Right lung (tissue), 5 donors: Measurements from ENCODE around the gene CAP2. TPM values are rescaled to one million over a fixed set of nuclear protein-coding genes. Genes with fewer than 3 reads are reported as not detected.

Source experiments
- DNase-seq, 2 donors: peaks; one replicate each; pipeline ENCODE4 v3.0.0-alpha.2; 2013
- polyA plus RNA-seq, 5 donors: library from polyadenylated mRNA; unstranded; fragments of 120-200 nt; gene quantifications; one replicate each; pipeline versions ENCODE4 v1.2.1 to v1.2.3, GENCODE V29; 2013; ENCODE audit warnings: inconsistent platforms in 1 of 5, low replicate concordance in 1 of 5; ENCODE audit not compliant: insufficient read length in 5 of 5, insufficient read depth in 1 of 5

The CAP2 gene
- polyA plus RNA-seq, 5 donors = 9.0 to 12.7 (median 9.8) TPM

DNA sequence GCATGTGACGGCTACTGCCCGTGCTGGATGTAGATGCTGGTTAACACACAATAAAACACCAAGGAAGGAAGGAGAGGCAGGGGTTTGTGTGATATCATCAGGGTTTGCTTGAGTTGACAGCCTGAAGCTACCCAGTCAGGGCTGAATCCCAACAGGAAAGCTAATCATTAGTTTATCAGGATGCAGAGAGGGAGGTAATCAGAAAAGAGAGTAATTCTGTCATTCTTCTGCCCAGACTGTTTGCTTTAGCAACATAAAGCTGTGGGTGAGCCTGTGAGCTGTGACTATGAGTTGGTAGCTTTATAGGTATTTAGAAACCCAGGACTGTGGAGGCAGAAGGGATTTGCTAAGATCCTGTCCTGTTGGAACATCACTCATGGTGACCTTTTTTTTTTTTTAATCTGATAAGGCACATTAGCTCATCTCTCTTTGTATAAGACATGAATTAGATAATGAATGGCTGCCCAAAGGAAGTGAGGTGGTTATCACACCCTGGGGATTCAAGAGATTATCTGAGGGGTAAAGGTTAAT is 79.3 kb downstream of the CAP2 start:
- no peak for DNase-seq

DNA sequence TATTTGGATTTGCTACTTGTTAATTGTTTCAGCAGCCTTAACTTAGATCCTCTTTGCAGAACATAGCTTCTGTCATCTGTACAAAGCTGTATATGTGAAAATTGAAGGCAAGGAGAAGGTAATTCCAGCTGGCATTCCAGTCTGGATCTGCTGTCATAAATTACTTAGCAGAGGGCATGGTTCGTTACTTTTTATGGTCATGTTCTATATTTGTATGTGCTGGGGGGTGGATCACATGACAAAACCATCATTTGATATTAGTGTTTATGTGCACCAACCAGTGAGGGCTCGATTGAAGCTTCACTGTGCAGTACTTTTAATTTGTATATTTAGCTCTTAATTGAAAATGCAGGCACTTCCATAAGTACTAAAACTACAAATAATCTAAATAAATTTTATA is 80.2 kb downstream of the CAP2 start:
- no peak for DNase-seq

DNA sequence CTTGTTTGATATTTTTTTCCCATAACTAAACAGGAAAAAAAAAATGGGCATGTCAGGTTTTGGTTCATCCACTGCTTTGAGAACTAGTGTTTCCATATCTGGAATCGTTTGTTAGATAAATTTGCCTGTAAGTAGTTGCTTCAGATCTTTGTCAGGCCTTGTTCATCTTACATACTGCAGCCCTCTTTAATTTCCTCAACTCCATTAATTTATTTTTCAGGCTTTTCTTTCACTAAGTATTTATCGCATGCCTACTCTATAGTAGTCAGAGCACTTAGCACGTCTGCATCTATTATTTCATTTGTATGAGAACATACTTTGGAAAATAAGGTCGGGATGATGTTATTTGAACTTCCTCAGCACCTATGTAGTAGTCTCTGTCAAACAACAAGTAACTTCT is 80.9 kb downstream of the CAP2 start:
- DNase-seq = no peak

DNA sequence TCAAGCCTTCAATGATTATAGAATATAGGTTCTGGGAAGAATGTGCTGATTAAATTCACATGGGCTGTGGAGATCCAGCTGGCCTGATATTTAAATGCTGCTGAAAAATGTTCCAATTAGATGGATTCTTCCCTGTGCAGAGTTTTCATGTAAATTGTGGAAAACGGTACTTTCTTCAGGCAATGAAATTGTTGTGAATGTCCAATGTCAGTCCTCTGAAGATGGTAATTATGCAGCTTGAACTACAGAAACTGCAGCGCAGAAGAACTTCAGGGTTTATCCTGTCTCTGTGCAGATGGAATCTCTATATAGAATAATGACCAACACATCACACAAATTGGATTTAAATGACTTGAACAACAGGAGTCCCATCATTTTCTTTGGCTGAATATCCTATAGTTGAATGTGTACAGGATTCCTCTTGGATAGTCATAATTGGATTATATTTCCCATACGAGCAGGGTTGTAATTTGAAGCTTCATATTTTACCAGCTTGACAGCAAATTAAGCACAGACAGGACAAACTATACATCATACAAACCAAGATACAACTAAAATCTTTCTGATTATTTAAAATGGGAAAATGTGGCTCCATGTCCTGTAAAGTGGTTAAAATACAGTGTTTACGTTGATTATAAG is 82.3 kb downstream of the CAP2 start:
- no peak for DNase-seq

- no peak for DNase-seq
These were observed 83.1 kb downstream of the CAP2 start for GRCh38 chr6:17476511-17476910.

- no peak for DNase-seq
These were observed 84.0 kb downstream of the CAP2 start for GRCh38 chr6:17477356-17477755.

GRCh38 chr6:17478223-17478907 is 85.0 kb downstream of the CAP2 start:
- no peak for DNase-seq

- no peak for DNase-seq
These were observed 85.6 kb downstream of the CAP2 start for GRCh38 chr6:17478946-17479345.

GRCh38 chr6:17480476-17480875 is 87.1 kb downstream of the CAP2 start:
- no peak for DNase-seq

DNA sequence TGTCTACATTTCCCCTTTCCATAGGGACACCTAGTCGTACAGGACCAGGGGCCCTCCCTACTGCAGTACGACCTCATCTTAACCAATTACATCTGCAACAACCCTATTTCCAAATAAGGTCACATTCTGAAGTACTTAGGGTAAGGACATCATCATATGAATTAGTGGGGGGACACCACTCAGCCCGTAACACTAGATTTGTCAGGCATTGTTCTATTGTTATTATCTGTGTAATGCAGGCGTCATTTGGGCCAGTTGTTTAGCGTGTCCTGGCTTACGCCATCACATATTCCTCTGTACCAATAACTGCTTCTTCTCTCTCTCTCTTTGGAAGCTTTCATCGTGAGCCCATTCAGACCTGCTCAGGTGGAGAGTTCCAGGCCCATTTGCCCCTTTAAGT is 89.3 kb downstream of the CAP2 start:
- DNase-seq = no peak

DNA sequence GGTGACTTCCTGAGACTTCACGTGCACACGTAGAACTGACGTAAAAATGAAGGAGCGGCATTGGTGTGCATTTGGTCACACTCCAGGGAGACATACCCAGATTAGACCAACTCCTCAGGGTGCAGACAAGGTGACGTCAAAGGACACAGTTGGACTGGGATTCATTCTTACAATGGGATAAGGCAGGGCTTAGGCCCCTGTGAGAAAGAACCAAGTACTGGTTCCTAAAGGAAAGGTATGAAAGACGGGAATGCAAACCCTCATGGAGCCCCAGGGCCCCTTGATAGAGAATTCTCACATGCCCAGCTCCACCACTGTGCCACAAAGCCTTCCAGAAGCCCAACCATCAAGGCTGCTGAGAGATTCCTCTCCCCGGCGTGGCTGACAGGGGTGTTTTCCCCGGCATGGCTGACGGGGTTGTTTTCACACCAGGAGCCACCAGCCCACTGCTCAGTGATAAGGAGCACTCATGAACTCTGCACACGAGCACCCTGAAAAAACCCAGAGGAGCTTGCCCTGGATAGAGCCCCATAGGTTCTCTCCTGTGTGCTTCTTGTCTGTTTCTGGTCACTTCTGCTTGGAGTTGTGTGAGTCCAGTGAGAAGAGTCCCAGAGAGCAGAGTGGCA is 90.1 kb downstream of the CAP2 start:
- no peak for DNase-seq

GRCh38 chr6:17484201-17484849 is 90.9 kb downstream of the CAP2 start:
- DNase-seq = no peak

DNA sequence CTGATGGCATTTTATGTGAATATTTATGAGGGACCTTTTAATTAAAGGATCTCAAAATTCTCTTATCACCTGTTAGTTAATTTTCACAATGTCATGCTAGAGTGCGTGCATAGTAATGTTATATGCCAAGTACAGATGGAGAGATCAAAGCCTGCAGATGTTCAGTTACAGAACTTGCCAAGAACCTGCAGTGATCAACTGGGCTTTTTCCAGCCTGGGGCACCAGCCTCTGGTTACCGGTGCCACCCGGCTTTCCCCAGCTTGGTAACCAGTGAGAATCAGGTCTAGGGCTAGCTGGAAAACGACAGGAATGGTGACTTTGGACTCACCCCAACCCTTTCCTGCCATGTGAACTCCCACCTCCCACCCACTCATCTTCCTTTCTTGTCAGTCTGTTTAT is 91.8 kb downstream of the CAP2 start:
- no peak for DNase-seq

- no peak for DNase-seq
These were observed 92.6 kb downstream of the CAP2 start for GRCh38 chr6:17485946-17486345.

- no peak for DNase-seq
These were observed 93.3 kb downstream of the CAP2 start for GRCh38 chr6:17486680-17487079.

- DNase-seq = no peak
These were observed 97.3 kb downstream of the CAP2 start for GRCh38 chr6:17490724-17491123.

DNA sequence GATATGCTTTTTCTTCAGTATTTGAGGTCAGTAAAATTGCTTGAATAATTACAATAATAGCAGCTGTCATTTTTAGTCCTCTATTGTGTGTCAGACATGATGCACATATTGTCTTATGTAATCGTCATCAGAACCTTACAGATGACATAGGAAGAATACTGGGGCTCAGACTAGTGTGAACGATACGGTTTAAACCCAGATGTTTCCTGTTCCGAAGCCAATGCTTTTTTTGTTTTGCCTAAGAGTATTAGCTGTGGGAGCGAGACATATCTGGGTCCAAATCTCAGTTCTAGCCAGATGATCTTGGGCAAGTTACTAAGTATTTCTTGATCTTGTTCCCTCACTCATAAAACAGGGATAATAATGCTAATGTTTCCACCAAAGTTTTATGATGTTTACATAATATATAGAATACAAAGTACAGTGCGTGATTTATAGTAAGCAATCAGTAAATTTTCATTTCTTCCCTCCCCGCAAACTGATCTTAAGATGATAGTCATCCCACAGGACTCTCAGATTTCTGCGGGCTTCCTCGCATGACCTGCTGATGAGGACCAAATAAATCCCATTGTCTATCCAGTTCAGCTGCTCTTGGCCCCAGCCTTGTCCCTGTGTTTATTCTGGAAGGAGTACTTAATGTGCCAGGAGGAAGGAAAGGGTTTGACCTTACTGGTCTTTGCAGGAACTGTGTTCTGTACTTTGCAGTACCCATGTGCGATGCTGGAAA is 98.2 kb downstream of the CAP2 start:
- no peak for DNase-seq

- no peak for DNase-seq
These were observed 99.0 kb downstream of the CAP2 start for GRCh38 chr6:17492350-17492749.

- DNase-seq = no peak
These were observed 99.9 kb downstream of the CAP2 start for GRCh38 chr6:17493286-17493685.

- DNase-seq = no peak
These were observed 100.8 kb downstream of the CAP2 start for GRCh38 chr6:17494177-17494576.

DNA sequence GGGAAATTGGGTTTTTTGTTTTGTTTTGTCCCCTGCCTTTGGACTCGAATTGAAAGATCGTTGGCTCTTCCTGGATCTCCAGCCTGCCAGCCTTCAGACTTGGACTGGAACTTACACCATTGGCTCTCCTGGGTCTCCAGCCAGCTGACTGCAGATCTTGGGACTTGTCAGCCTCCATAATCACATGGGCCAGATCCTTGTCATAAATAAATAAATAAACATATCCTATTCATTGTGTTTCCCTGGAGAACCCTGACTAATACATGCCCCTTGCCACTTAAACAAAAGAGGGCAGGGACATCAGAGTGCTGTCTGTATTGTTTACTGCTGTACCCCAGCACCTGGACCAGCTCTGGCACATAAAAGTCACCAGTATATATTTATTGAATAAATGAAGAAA is 101.5 kb downstream of the CAP2 start:
- no peak for DNase-seq

- DNase-seq = no peak
These were observed 104.2 kb downstream of the CAP2 start for GRCh38 chr6:17497535-17498095.
